HepG2 (cell line): ENCODE results near the gene MBNL3. TPM values are rescaled to one million over a fixed set of nuclear protein-coding genes. Genes with fewer than 3 reads are reported as not detected.

Source experiments
- ATF7 ChIP-seq, 2 experiments: fragments of 450-650 bp in 1 of 2; sonication (generic) in 1 of 2; formaldehyde crosslinking in 1 of 2; IDR thresholded peaks; 2 replicates each; pipeline versions ENCODE4 v1.4.0 to v1.6.1; 2016 to 2020; ENCODE audit warnings: antibody characterized with exemption in 1 of 2, mild to moderate bottlenecking in 1 of 2, missing genetic modification reagents in 1 of 2
- ERF ChIP-seq: IDR thresholded peaks from 2 replicates; pipeline ENCODE4 v1.6.1; 2018; ENCODE audit warnings: missing biosample characterization, missing genetic modification reagents
- GABPA ChIP-seq, 2 experiments: IDR thresholded peaks; 2 replicates each; pipeline ENCODE4 v1.6.1; 2011 to 2016; ENCODE audit warnings: low read depth in 2 of 2, low read length in 1 of 2, missing biosample characterization in 1 of 2, missing genetic modification characterization in 1 of 2
- GATAD1 ChIP-seq: IDR thresholded peaks from 2 replicates; pipeline ENCODE4 v1.6.1; 2016; ENCODE audit warnings: missing genetic modification reagents, missing compliant biosample characterization
- HDAC1 ChIP-seq: sonication (generic); formaldehyde crosslinking; IDR thresholded peaks from 2 replicates; pipeline ENCODE4 v1.5.1; 2020; ENCODE audit warnings: mild to moderate bottlenecking, missing genetic modification reagents
- ISL2 ChIP-seq: sonication (generic); formaldehyde crosslinking; IDR thresholded peaks from 2 replicates; pipeline ENCODE4 v1.5.0; 2020; ENCODE audit warnings: missing genetic modification reagents
- KLF16 ChIP-seq, 2 experiments: sonication (generic) in 1 of 2; formaldehyde crosslinking in 1 of 2; IDR thresholded peaks; 2 replicates each; pipeline versions ENCODE4 v1.6.1 to v1.8.0; 2016 to 2023; ENCODE audit warnings: missing genetic modification reagents in 2 of 2, missing compliant biosample characterization in 1 of 2
- MEF2D ChIP-seq: sonication (generic); formaldehyde crosslinking; IDR thresholded peaks from 2 replicates; pipeline ENCODE4 v1.5.1; 2020; ENCODE audit warnings: mild to moderate bottlenecking, missing genetic modification reagents
- MXI1 ChIP-seq: IDR thresholded peaks from 3 replicates; pipeline ENCODE4 v1.6.1; 2012; ENCODE audit warnings: low read depth, low read length, inconsistent platforms, borderline replicate concordance
- NCOA2 ChIP-seq: sonication (generic); formaldehyde crosslinking; IDR thresholded peaks from 2 replicates; pipeline ENCODE4 v1.8.0; 2022; ENCODE audit warnings: inconsistent platforms
- ZBTB20 ChIP-seq: sonication (generic); formaldehyde crosslinking; IDR thresholded peaks from 2 replicates; pipeline ENCODE4 v1.8.1; 2023; ENCODE audit warnings: missing genetic modification reagents, low read depth, mild to moderate bottlenecking, borderline replicate concordance
- ZFP62 ChIP-seq: sonication (generic); formaldehyde crosslinking; IDR thresholded peaks from 2 replicates; pipeline ENCODE4 v1.4.0; 2020; ENCODE audit warnings: missing genetic modification reagents
- ZNF746 ChIP-seq: sonication (generic); formaldehyde crosslinking; IDR thresholded peaks from 2 replicates; pipeline ENCODE4 v1.8.0; 2022; ENCODE audit warnings: mild to moderate bottlenecking, missing genetic modification reagents
- polyA plus RNA-seq, 8 experiments: library from polyadenylated mRNA; depleted of rRNA in 3 of 8; stranded (reverse) in 7 of 8; unstranded in 1 of 8; fragments of >200 nt; fragmentation: Illumina TruSeq in 4 of 8; extraction: Trizol in 4 of 8; gene quantifications; 2 replicates each; pipeline versions ENCODE4 v1.2.1 to v1.2.3, GENCODE V29; 2011 to 2016; ENCODE audit warnings: low read depth in 4 of 8, missing spikeins in 1 of 8, mixed read lengths in 1 of 8; ENCODE audit not compliant: insufficient read depth in 1 of 8
- total RNA-seq, 5 experiments: library from RNA; depleted of rRNA; stranded (reverse); fragments of >200 nt; fragmentation: Illumina TruSeq; extraction: Trizol; gene quantifications; 2 replicates each; pipeline ENCODE4 v1.2.3, GENCODE V29; 2016; ENCODE audit warnings: low read depth in 1 of 5
- TF ChIP-seq, protein P1 (sequence below): sonication (generic); formaldehyde crosslinking; IDR thresholded peaks from 2 replicates; pipeline ENCODE4 v1.5.1; 2020; ENCODE audit warnings: mild to moderate bottlenecking, missing genetic modification reagents, borderline replicate concordance
- TF ChIP-seq, protein P2 (sequence below): fragments of 450-650 bp; IDR thresholded peaks from 2 replicates; pipeline ENCODE4 v1.6.1; 2017; ENCODE audit warnings: mild to moderate bottlenecking

Gene MBNL3
- total and polyA plus RNA-seq, 2 of the 13 experiments (the other 11 are each of a cell fraction or from before 2014, with no cell fraction given): 155 to 257 TPM

- TF ChIP-seq, protein P1, sequence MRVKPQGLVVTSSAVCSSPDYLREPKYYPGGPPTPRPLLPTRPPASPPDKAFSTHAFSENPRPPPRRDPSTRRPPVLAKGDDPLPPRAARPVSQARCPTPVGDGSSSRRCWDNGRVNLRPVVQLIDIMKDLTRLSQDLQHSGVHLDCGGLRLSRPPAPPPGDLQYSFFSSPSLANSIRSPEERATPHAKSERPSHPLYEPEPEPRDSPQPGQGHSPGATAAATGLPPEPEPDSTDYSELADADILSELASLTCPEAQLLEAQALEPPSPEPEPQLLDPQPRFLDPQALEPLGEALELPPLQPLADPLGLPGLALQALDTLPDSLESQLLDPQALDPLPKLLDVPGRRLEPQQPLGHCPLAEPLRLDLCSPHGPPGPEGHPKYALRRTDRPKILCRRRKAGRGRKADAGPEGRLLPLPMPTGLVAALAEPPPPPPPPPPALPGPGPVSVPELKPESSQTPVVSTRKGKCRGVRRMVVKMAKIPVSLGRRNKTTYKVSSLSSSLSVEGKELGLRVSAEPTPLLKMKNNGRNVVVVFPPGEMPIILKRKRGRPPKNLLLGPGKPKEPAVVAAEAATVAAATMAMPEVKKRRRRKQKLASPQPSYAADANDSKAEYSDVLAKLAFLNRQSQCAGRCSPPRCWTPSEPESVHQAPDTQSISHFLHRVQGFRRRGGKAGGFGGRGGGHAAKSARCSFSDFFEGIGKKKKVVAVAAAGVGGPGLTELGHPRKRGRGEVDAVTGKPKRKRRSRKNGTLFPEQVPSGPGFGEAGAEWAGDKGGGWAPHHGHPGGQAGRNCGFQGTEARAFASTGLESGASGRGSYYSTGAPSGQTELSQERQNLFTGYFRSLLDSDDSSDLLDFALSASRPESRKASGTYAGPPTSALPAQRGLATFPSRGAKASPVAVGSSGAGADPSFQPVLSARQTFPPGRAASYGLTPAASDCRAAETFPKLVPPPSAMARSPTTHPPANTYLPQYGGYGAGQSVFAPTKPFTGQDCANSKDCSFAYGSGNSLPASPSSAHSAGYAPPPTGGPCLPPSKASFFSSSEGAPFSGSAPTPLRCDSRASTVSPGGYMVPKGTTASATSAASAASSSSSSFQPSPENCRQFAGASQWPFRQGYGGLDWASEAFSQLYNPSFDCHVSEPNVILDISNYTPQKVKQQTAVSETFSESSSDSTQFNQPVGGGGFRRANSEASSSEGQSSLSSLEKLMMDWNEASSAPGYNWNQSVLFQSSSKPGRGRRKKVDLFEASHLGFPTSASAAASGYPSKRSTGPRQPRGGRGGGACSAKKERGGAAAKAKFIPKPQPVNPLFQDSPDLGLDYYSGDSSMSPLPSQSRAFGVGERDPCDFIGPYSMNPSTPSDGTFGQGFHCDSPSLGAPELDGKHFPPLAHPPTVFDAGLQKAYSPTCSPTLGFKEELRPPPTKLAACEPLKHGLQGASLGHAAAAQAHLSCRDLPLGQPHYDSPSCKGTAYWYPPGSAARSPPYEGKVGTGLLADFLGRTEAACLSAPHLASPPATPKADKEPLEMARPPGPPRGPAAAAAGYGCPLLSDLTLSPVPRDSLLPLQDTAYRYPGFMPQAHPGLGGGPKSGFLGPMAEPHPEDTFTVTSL (CRISPR knock-in tag): peak; percentile 78; the same call in 1 of the 2 replicates
- TF ChIP-seq ISL2 (CRISPR knock-in tag) (peak; percentile 91), MEF2D (0 out of 2 replicates have a peak, but pooled peaks have one; percentile 29), KLF16 (CRISPR knock-in tag; IDR thresholded peaks at IDR 0.05) (0 out of 4 replicates have a peak, but pooled peaks of 1 of the 2 experiments have one; percentile 63), HDAC1 (peak; percentile 61), GABPA (IDR thresholded peaks at IDR 0.05; ENCODE audit: low read depth, low read length) (no peak), GABPA (CRISPR knock-in tag; IDR thresholded peaks at IDR 0.05; ENCODE audit: low read depth) (peak; percentile 36; the same call in 1 of the 2 replicates), MXI1 (no peak; the same call in 2 of the 3 replicates), NCOA2 (CRISPR knock-in tag) (peak; percentile 93), GATAD1 (CRISPR knock-in tag) (peak; percentile 36; the same call in 1 of the 2 replicates), ZFP62 (CRISPR knock-in tag) (no peak), ZNF746 (CRISPR knock-in tag) (no peak), ATF7 (IDR thresholded peaks at IDR 0.05) (no peak), ATF7 (CRISPR knock-in tag; IDR thresholded peaks at IDR 0.05) (no peak), ZBTB20 (CRISPR knock-in tag) (peak; percentile 92; the same call in 1 of the 2 replicates), ERF (CRISPR knock-in tag) (peak; percentile 41; the same call in 1 of the 2 replicates)
- TF ChIP-seq, protein P2, sequence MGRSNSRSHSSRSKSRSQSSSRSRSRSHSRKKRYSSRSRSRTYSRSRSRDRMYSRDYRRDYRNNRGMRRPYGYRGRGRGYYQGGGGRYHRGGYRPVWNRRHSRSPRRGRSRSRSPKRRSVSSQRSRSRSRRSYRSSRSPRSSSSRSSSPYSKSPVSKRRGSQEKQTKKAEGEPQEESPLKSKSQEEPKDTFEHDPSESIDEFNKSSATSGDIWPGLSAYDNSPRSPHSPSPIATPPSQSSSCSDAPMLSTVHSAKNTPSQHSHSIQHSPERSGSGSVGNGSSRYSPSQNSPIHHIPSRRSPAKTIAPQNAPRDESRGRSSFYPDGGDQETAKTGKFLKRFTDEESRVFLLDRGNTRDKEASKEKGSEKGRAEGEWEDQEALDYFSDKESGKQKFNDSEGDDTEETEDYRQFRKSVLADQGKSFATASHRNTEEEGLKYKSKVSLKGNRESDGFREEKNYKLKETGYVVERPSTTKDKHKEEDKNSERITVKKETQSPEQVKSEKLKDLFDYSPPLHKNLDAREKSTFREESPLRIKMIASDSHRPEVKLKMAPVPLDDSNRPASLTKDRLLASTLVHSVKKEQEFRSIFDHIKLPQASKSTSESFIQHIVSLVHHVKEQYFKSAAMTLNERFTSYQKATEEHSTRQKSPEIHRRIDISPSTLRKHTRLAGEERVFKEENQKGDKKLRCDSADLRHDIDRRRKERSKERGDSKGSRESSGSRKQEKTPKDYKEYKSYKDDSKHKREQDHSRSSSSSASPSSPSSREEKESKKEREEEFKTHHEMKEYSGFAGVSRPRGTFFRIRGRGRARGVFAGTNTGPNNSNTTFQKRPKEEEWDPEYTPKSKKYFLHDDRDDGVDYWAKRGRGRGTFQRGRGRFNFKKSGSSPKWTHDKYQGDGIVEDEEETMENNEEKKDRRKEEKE: no peak
- TF ChIP-seq, all 625 proteins: peak for 109
Measured at GRCh38 chrX:132482632-132483031, 6.2 kb downstream of the MBNL3 start (continued).
